KMS-11 (cell line): ENCODE data around the gene AMFR.
A peak's percentile ranks its signal among the peaks of the same experiment; 100 is the strongest.

Experiments
- H2AFZ ChIP-seq: fragments of 200-600 bp; sonication (generic); 2 replicates; pipeline ENCODE4 v1.6.1; 2016; ENCODE audit warnings: antibody characterized with exemption, mixed run types, low read depth
- H3K27ac ChIP-seq: fragments of 200-600 bp; sonication (generic); 2 replicates; pipeline ENCODE4 v1.6.1; 2016; ENCODE audit warnings: mild to moderate bottlenecking, mixed run types
- H3K27me3 ChIP-seq: fragments of 200-600 bp; sonication (generic); 2 replicates; pipeline ENCODE4 v1.6.1; 2017; ENCODE audit warnings: mild to moderate bottlenecking, low read depth, mixed run types, moderate library complexity; ENCODE audit not compliant: insufficient read depth
- H3K36me3 ChIP-seq: fragments of 200-600 bp; sonication (generic); 2 replicates; pipeline ENCODE4 v1.6.1; 2017; ENCODE audit warnings: mild to moderate bottlenecking, mixed run types; ENCODE audit not compliant: insufficient read depth
- H3K4me1 ChIP-seq: fragments of 200-600 bp; sonication (generic); 2 replicates; pipeline ENCODE4 v1.6.1; 2016; ENCODE audit warnings: mild to moderate bottlenecking, low read depth, mixed run types; ENCODE audit not compliant: poor library complexity, severe bottlenecking
- H3K4me2 ChIP-seq: fragments of 200-600 bp; sonication (generic); 2 replicates; pipeline ENCODE4 v1.7.0; 2016; ENCODE audit warnings: mild to moderate bottlenecking, mixed run types
- H3K4me3 ChIP-seq: fragments of 200-600 bp; sonication (generic); IDR thresholded peaks from 2 replicates; pipeline ENCODE4 v1.6.1; 2017; ENCODE audit warnings: low read depth, low read length, mixed read lengths; ENCODE audit not compliant: insufficient read depth
- H3K79me2 ChIP-seq: fragments of 200-600 bp; sonication (generic); 2 replicates; pipeline ENCODE4 v1.6.1; 2016; ENCODE audit warnings: low read depth, mixed run types; ENCODE audit not compliant: insufficient read depth
- H3K9ac ChIP-seq: fragments of 200-600 bp; sonication (generic); 2 replicates; pipeline ENCODE4 v1.6.1; 2016; ENCODE audit warnings: mild to moderate bottlenecking, mixed run types
- H4K20me1 ChIP-seq: fragments of 200-600 bp; sonication (generic); 2 replicates; pipeline ENCODE4 v1.6.1; 2016; ENCODE audit warnings: mild to moderate bottlenecking, mixed run types; ENCODE audit not compliant: insufficient read depth
- CTCF ChIP-seq: fragments of 200-600 bp; sonication (generic); conservative IDR thresholded peaks from 2 replicates; pipeline ENCODE4 v1.6.1; 2017; ENCODE audit warnings: low read depth, mild to moderate bottlenecking, antibody characterized with exemption, low read length, moderate library complexity, mixed read lengths

AMFR gene

GRCh38 chr16:56362057-56362655, 63.2 kb downstream of the AMFR start:
- TF ChIP-seq CTCF, result no peak
- no peak overlapping the region for H3K4me2 ChIP-seq

GRCh38 chr16:56360117-56361008, 65.0 kb downstream of the AMFR start:
- H3K9ac ChIP-seq, result no peak overlapping the region
- no peak for TF ChIP-seq CTCF
- H3K4me1 ChIP-seq, result peaks cover 5% of the 10 kb centered on the region
- no peak overlapping the region for H3K4me2 ChIP-seq
- no peaks in the 10 kb centered on the region for H3K36me3 ChIP-seq
- H3K27me3 ChIP-seq, result no peaks in the 10 kb centered on the region
- no peaks in the 10 kb centered on the region for H3K79me2 ChIP-seq
- H3K4me3 ChIP-seq, result no peak overlapping the region
- H3K27ac ChIP-seq, result no peak overlapping the region
- H2AFZ ChIP-seq, result no peak overlapping the region
- H4K20me1 ChIP-seq, result no peaks in the 10 kb centered on the region

More at GRCh38 chr16:56362057-56362655, 63.2 kb downstream of the AMFR start:
- no peaks in the 10 kb centered on the region for H3K27me3 ChIP-seq
- H3K4me1 ChIP-seq, result no peaks in the 10 kb centered on the region
- H4K20me1 ChIP-seq, result no peaks in the 10 kb centered on the region
- H3K79me2 ChIP-seq, result no peaks in the 10 kb centered on the region
- H3K36me3 ChIP-seq, result no peaks in the 10 kb centered on the region
- H3K27ac ChIP-seq, result no peak overlapping the region
- no peak overlapping the region for H3K9ac ChIP-seq
- H2AFZ ChIP-seq, result no peak overlapping the region
- no peak overlapping the region for H3K4me3 ChIP-seq

- no peak for TF ChIP-seq CTCF
- Histone ChIP-seq H3K36me3 (no peaks in the 10 kb centered on the region), H3K79me2 (no peaks in the 10 kb centered on the region), H4K20me1 (no peaks in the 10 kb centered on the region), H3K4me2 (no peak overlapping the region), H3K9ac (no peak overlapping the region), H3K4me1 (peaks cover 5% of the 10 kb centered on the region), H3K4me3 (no peak overlapping the region), H3K27ac (no peak overlapping the region), H3K27me3 (no peaks in the 10 kb centered on the region), H2AFZ (no peak overlapping the region)
Measured at GRCh38 chr16:56357765-56358322, 67.5 kb downstream of the AMFR start.

GRCh38 chr16:56357241-56357764, 68.0 kb downstream of the AMFR start:
- H3K36me3 ChIP-seq, result no peaks in the 10 kb centered on the region
- H3K27ac ChIP-seq, result no peak overlapping the region
- peak overlapping the region; percentile 44; the same call in 1 of the 2 replicates for H3K4me2 ChIP-seq
- H3K4me1 ChIP-seq, result peaks cover 5% of the 10 kb centered on the region
- H3K79me2 ChIP-seq, result no peaks in the 10 kb centered on the region
- H2AFZ ChIP-seq, result no peak overlapping the region
- TF ChIP-seq CTCF, result no peak
- no peaks in the 10 kb centered on the region for H4K20me1 ChIP-seq
- no peak overlapping the region for H3K9ac ChIP-seq
- H3K4me3 ChIP-seq, result no peak overlapping the region
- no peaks in the 10 kb centered on the region for H3K27me3 ChIP-seq
